Measurements from ENCODE around the gene GLS. TPM values are rescaled to one million over a fixed set of nuclear protein-coding genes. Genes with fewer than 3 reads are reported as not detected.
A peak's percentile ranks its signal among the peaks of the same experiment; 100 is the strongest.
"Not testable (repeated sequence)": the region's sequence is repeated elsewhere in the genome, so short reads cannot be mapped to it uniquely, and the experiment has no call there.

Gene GLS
- total RNA-seq, 1 donor from 2014 or later = 252 TPM

DNA sequence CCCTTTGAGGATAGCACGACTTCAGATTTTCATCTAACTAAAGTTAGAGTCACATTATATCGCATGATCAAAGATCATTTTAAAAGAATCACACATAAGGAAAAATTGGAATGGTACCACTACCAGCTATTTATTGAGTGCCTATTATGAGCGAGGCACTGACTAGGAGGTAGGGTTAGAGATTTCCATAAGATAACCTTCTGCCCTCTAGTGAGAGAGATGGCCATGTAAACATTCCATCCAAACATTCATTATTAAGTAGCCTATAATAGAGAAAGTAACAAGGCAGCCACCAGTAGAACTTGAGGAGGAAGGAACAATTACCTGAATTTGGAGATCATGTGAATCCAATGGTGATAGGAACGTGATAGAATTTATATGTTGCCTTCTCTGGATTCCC, 25.4 kb upstream of the GLS start:
- DNase-seq (ENCODE audit: low read depth) = no peak

DNA sequence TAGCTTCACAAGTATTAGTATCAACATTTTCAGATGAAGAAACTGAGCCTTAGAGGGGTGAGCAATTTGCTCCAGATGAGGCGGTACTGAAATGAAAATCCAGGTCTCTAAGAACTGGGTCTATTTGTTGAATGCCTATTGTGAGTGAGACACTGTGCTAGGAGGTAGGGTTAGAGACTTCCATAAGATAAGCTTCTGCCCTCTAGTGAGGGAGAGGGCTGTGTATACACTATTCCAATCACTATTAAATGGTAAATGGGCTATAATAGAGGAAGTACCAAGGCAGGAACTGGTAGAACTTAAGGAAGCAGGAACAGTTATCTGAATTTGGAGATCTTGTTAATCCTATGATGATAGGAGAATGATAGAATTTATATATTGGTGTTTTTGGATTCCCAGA, 23.6 kb upstream of the GLS start:
- DNase-seq (ENCODE audit: low read depth) = no peak

DNA sequence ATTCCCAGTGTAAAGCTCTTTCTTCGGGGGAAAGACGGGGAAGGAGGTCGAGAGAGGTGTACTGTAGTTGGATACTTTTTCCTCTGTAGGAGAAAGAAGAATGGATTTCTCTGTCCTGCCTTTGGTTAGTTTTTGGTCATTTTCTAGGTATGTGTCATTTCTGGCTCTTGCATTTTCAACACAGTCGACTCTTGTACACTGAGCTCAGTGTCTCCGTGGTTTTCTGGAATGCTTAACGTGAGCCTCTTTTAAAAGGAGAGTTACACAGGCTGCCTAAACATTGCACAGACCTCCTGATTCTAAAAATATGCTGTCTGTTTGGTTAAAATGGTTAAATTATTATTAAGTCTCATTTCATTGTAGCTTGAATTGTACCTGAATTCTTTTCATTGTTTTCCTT, 21.8 kb upstream of the GLS start:
- peak; percentile 75 for DNase-seq (ENCODE audit: low read depth)

DNA sequence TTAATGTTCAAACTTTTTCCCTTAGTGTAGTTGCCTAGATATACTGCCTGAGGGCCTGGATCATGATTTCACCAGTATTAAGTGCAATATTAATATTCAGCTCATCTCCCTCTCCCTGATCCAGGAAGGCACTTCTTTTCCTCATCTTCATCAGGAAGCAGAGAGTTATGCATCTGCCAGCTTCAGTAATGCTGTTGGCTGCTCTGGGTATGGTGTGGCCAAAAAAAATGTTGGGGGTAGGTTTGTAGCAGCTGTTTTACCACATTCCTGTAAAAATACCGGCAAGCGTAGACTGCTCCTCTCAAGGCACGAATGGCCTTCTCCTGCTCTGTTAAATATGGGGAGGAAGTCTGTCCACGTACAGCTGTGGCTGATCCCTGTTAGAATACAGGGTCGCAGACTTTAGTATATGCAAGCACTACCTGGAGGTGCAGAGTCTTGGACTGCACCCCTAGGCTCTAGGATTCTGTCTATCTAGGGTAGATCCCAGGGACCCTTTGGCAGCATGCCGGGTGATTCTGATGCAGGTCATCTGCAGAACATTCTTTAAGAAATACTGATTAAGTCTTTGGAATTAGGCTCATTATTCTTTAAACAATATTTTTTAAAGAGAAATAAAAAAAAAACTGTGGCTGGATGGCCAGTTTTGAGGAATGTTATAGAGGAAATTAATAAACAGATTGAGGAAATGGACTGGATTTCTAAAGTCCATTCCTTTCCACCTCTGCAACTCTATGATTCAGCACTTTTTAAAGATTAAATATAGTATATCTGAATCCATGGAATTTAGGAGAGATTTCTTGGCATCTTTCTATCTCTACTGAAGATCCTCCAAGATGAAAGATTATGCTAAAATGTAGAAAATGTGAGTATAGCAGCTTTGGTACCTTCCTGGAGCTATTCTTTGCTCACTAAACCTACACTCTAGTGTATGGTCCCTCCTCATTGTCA, 21.0 kb upstream of the GLS start:
- peak; percentile 86 for DNase-seq (ENCODE audit: low read depth)

DNA sequence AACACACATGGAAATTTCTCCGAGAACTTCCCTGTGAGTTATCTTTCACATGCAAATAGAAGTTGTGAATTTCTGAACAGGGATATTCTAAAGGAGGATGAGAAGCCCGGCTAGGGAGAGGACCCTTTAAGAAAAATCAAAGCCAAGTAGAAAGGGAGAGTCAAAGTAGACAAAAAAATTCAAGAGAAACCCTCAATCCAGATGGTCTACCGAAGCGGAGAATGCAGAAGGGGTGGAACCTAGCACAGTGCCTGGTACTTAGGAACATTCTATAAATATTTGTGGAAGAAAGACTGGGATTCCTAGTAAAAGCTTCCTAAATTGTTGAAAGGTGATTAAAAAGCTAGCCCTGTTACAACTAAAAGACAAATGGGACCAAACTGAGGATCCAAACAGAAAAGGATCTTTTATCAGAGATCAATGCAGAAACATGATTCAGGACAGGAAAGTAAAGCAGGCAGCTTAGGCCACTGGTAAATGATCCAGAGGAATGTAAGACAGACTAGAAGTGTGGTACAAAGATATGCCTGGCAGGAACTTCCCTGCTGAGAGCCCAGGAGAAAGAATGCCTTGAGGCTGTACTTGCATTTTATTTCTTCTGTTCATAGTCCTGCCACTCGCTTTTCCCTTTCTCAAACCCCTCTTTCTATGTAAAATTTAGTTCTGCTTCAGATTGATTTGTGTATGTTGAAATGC, 19.5 kb upstream of the GLS start:
- peak; percentile 81 for DNase-seq (ENCODE audit: low read depth)

DNA sequence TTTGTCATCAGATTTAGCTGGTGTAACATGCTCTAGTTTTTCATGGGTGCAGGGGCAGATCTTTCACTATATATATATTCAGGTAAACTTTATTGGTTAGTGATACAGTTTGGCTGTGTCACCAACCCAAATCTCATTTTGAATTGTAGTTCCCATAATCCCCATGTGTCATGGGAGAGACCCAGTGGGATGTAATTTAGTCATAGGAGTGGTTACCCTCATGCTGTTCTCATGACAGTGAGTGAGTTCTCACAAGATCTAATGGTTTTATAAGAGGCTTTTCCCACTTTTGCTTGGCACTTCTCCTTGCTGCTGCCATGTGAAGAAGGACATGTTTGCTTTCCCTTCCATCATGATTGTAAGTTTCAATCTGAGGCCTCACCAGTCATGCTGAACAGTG, 18.5 kb upstream of the GLS start:
- not testable (repeated sequence) for DNase-seq (ENCODE audit: low read depth)

DNA sequence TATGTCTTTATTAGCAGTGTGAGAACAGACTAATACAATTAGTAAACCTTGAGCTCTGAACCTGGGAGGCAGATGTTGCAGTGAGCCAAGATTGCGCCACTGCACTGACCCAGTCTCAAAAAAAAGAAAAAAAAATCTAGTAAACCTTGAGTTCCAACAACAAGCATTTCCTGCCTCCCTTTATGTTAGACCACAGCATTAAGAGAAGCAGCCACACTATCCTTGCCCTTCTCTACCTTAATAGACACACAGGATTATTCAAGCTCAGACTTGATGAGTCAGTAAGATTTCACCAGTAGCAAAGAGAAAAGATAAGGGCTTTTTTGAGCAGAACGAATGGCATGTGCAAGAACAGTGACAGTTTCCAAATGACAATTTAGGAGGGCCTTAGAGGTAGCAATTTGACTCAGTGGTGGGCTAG, 18.0 kb upstream of the GLS start:
- DNase-seq (ENCODE audit: low read depth) = no peak

DNA sequence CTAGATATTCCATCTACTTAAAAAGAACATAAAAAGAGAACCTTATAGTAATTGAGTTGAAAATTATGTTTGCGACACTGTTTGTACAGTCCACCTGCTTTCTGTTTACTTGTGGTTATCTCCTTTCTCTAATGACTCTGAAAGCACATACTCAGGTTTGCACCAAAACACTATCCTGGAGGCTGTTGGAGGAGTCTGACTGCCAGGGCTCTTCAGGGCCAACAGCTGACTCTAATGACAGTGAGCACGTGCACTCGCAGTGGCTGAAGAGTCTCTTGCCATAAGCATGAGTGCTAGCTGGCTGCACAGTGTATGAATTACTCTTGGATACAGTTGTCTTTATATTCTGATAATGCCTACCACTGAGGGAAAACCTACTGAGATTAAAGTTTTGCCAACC, 16.7 kb upstream of the GLS start:
- peak; percentile 83 for DNase-seq (ENCODE audit: low read depth)

DNA sequence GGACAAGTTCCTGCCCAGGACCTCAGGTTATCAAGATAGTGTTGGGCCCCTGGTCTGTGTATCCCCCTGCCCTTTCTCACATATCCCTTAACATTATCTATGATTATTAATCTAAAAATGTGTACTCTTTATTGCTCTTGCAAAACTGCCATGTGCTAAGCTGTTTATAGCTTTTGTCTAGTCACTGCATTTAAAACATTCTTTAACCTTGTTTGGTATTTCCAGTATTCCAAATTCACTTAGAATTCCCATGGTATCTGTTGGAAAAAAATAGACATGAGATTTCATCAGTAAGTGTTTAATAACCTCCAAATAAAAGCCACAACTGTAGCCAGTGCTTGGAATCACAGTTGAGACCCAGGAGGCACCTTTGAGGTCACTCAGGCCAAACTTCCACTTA, 16.2 kb upstream of the GLS start:
- peak; percentile 32 for DNase-seq (ENCODE audit: low read depth)

DNA sequence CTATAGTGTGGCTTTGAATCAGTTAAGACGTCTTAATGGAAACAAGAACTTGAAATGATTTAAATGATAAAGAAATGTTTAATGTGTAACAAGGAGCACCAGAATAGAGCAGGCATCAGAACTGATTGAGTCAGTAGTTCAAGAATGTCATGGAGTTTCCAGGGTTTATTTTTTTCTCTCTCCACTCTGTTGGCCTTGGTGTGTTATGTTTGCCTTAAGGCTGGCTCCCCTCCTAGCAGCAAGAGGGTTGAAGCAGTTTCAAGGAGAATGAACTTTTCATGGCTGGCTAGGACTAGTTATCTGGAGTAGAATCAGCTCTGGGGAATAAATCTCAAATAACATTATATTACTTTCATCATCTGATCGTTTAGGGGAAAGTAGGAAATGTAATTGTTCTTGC, 13.4 kb upstream of the GLS start:
- peak; percentile 49 for DNase-seq (ENCODE audit: low read depth)

DNA sequence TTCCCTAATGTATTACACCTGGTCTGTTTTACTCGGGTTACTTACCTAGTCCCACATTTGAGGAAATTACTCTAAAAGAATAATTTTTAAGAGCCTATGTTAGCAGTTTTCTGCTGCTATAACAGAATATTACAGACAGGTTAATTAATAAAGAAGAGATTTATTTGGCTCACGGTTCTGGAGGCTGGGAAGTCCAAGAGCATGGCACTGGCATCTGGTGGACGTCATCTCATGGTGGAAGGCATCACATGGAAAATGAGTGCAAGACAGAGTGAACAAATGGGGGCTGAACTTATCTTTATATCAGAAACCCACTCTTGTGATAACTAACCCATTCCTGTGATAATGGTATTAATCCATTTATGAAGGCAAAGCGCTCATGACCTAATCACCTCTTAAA, 12.8 kb upstream of the GLS start:
- DNase-seq (ENCODE audit: low read depth) = no peak

DNA sequence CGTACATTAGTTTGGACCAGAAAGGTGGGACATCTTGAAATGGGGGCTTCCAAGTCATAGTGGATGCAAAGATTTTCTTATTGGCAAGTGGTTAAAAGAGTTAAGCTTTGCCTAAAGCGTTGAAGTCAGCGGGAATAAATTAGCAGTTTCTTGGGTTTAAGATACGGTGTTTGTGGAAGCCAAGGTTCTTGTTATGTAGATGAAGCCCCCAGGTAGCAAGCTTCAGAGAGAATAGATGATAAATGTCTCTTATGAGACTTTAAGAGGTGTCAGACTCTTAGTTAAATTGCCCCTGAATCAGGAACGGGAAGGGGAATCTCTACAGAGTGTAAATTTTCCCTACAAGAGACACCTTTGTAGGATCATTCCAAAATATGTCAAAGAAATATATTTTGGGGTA, 10.9 kb upstream of the GLS start:
- no peak for DNase-seq (ENCODE audit: low read depth)

DNA sequence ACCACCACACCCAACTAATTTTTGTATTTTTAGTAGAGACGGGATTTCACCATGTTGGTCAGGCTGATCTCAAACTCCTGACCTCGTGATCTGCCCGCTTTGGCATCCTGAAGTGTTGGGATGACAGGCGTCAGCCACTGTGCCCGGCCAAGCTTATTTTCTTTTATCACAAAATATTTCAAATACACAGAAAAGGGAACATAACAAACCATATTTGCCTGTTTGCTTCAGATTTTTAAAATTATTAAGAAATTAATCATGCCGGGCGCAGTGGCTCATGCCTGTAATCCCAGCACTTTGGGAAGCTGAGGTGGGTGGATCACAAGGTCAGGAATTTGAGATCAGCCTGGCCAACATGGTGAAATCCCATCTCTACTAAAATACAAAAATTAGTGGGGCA, 7.2 kb upstream of the GLS start:
- not testable (repeated sequence) for DNase-seq (ENCODE audit: low read depth)

DNA sequence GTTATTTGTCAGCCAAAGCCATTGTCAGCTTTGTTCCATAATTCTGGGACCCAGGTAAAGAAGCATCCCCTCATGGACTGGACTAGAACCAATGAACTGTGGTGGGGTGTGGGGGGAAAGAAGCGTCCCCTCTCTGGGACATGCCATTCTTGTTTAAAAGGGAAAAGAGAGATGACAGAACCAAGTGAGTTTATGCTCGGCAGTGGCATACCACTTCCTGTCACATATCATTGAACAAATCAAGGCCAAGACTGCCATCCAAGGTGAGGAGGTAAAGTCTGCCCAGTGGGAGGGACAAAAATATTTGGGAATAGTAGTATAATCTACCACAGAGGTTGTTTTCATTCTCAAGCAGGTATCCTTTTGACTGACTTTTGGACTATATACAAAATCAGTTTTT, 4.7 kb upstream of the GLS start:
- no peak for DNase-seq (ENCODE audit: low read depth)

DNA sequence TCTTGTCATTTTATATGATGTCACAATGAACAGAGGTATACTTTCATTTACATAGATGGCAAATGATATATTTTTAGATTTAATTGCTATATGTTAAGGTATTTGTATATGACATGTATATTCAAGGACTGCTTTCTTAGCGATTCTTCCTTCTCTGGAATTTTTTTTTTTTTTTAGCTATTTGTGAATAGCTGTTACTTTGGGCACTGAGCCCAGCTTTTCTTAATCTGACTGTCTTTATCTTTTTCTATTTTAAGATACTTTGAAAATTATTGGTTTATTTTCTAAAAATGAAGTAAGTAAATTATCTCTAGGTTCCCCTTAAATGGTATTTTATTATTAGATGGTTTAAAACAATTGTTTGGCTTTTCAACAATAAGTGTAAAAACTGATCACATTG, 4.0 kb upstream of the GLS start:
- no peak for DNase-seq (ENCODE audit: low read depth)

DNA sequence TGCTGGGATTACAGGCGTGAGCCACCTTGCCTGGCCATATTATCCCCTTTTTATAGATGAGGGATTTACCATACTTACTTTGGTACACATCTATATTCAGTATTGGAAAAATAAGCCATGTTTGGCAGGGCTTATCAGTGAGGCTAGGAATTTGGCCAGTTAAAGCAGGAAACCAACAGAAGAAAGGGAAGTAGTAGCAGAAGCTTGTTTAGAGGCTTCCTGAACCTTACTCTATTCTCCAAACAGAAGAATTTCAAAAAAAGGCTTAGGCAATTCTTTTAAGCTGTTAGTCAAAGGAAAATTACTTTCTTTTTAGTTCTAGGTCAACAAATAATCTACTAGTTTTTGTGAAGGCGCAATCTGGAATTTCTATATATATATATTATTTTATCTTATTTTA, 3.2 kb upstream of the GLS start:
- DNase-seq (ENCODE audit: low read depth) = no peak

DNA sequence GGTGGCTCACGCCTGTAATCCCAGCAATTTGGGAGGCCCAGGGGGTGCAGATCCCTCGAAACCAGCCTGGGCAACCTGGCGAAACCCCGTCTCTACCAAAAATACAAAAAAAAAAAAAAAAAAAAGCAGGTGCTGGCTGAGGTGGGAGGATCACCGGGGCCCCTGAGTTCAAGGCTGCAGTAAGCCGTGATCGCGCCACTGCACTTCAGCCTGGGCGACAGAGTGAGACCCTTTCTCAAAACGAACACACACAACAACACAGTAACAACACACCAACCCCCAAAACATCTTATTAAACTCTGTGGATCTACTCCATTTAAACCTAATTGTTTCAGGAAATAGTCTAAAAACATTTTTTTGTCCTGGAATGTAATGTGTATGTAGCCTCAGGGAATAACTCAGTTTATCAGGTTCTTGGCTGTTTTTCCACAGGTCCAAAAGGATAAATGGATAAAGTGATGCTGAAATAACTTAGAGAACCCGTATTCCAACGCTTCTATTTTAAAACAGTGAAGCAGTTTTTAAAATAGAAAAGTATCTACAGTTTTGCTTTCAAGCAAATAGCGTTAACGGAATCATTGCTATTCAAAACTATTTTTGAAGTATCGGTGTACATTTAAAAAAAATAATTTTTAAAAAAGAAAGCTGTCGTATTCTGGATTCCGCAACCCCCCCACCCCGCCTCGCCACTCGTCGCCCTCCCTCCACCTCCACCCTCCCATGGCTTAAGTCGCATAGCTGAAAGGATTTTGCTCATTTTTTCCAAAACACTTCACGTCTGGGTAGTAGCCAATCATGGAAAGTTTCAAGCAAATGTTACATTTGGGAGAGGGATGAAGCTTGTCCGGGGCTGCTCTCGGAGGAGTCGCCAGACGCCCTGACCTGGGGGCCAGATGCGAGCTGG, 895 bp upstream of the GLS start:
- no peak for DNase-seq (ENCODE audit: low read depth)

DNA sequence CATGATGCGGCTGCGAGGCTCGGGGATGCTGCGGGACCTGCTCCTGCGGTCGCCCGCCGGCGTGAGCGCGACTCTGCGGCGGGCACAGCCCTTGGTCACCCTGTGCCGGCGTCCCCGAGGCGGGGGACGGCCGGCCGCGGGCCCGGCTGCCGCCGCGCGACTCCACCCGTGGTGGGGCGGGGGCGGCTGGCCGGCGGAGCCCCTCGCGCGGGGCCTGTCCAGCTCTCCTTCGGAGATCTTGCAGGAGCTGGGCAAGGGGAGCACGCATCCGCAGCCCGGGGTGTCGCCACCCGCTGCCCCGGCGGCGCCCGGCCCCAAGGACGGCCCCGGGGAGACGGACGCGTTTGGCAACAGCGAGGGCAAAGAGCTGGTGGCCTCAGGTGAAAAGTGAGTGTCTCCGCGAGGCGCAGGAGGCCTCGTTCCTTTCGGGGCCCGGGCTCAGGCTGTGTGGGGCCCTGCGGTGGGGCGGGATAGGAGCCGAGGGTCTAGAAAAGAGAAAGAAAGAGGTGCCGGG, 520 bp downstream of the GLS start:
- no peak for DNase-seq (ENCODE audit: low read depth)

DNA sequence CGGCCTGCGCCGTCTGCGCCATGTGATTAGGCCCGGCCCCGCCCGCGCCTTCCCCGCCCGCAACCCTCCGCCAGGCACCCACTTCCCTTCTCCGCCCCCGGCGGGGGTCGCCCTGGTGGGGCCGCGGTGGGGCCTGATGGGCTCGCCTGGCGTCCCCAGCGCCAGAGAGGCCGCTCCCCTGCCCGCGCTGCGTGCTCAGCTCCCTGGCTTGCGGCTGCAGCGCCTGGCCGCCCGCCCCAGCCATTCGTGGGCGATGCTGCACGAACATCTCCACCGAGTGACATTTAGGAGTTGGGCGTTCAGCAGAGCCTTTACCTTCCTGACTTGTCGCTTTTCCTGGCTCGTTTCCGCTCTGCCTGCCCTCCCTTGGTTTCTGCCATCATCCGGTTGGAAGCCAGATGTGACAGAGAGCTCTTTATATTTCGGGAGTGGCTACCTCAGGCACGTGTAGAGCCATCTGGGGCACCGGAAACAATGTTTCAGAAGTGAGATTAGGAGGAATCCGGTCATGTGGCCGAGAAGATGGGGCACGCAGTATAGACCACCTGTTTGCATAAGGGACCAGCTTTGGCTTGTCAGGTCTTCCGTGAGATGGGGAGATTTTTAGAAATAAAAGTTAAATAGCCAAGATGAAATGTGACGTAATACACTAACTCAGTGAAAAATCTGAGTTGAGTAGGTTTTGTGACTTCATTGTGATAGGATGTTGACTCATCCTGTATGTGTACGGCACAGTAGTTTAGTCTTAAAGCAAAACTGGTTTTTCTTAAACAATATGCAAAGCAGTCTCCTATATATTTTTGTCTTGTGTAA, 1.2 kb downstream of the GLS start:
- DNase-seq (ENCODE audit: low read depth) = peak; percentile 80

DNA sequence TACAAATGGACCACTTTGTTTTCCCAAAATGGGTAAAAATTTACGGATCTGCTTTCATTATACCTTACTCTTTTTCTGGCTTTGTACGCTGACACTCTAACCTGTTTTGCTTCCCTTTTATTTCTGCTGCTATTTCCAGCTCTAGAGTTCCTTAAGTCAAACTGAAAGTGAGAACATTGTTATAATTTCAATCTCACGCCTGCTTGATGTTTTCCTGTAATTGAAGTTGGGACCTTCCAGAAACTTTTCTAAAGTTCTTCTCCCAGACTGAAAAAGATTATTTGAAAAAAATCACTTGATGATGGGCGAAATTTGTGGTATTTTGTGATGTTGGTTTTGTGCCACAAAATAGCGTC, 1.8 kb downstream of the GLS start:
- DNase-seq (ENCODE audit: low read depth) = no peak

Data from myocyte (in vitro differentiated cells).